NCI-H2196 (cell line): ENCODE data around the gene RAP1A.
"Not testable (repeated sequence)": the region's sequence is repeated elsewhere in the genome, so short reads cannot be mapped to it uniquely, and the experiment has no call there.

Experiments
- DNase-seq: peaks from one replicate; lab custom pipeline; 2025; ENCODE audit not compliant: unreplicated experiment; lab: John Stamatoyannopoulos, UW

RAP1A gene

DNA sequence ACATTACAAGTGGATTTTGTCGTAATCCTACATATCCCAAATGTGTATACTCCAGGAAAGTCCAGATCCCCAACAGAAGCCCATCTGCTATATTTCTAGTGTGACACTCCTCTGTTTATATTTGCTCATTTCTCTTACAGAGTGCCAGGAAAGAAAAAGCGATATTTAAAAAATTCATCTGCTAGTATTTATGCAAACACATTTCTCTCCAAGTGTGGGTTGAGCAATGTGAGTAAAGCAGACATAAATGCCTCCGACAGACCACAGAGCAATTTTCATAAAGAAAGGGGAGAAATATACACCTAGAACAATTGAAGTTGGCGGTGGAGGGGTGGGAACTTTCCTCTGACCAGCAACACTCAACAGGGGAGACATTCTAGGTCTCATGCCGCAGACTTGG lies 22.2 kb upstream of the RAP1A start:
- DNase-seq, result no peak

DNA sequence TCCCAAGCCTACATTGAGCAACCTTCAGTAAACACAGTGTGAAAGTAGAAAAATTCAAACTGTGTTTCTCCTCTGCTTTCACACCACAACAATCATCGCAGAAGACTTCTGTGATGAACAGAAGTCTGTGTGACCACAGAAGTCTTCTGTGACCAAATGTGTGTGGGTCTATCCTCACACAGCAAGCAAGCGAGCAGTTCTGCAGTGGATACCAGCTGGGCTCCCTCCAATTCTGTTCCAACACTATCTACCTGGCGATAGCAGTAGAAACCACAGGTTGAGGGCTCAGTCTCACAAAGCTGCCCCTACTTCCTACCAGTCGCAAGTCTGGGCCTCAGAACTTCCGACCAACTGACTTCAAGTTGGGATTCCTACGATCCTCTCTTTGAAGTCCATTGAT lies 21.0 kb upstream of the RAP1A start:
- DNase-seq, result no peak

GRCh38 chr1:111599781-111600693 lies 19.6 kb upstream of the RAP1A start:
- no peak for DNase-seq

GRCh38 chr1:111600886-111601386 lies 18.7 kb upstream of the RAP1A start:
- no peak for DNase-seq

DNA sequence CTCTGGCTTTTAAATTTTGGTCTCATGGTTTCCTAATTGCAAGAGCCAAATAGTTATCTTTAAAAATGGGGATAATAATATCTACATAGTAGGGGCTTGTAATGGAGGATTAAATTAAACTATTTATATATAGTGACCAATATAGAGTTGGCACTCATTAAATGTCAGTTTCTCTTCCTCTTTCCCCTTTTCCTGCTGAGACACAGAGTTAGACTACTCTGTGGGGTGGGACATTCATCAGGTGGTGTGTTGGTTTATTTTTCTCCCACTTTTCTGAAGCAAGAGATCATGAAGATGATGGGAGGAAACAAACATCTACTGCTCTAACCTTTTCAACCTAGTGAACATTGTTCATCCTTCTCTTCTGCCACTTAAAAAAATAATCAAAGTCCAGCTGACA lies 17.3 kb upstream of the RAP1A start:
- no peak for DNase-seq

- DNase-seq, result no peak
These were observed 16.6 kb upstream of the RAP1A start for GRCh38 chr1:111602974-111603373.

- DNase-seq, result no peak
These were observed 15.6 kb upstream of the RAP1A start for GRCh38 chr1:111603979-111604378.

- no peak for DNase-seq
These were observed 14.7 kb upstream of the RAP1A start for GRCh38 chr1:111604931-111605330.

GRCh38 chr1:111605576-111605975 lies 14.0 kb upstream of the RAP1A start:
- no peak for DNase-seq

- DNase-seq, result not testable (repeated sequence)
These were observed 13.0 kb upstream of the RAP1A start for GRCh38 chr1:111606457-111607215.

- not testable (repeated sequence) for DNase-seq
These were observed 11.1 kb upstream of the RAP1A start for GRCh38 chr1:111608528-111608927.

GRCh38 chr1:111611986-111612385 lies 7.6 kb upstream of the RAP1A start:
- DNase-seq, result no peak

DNA sequence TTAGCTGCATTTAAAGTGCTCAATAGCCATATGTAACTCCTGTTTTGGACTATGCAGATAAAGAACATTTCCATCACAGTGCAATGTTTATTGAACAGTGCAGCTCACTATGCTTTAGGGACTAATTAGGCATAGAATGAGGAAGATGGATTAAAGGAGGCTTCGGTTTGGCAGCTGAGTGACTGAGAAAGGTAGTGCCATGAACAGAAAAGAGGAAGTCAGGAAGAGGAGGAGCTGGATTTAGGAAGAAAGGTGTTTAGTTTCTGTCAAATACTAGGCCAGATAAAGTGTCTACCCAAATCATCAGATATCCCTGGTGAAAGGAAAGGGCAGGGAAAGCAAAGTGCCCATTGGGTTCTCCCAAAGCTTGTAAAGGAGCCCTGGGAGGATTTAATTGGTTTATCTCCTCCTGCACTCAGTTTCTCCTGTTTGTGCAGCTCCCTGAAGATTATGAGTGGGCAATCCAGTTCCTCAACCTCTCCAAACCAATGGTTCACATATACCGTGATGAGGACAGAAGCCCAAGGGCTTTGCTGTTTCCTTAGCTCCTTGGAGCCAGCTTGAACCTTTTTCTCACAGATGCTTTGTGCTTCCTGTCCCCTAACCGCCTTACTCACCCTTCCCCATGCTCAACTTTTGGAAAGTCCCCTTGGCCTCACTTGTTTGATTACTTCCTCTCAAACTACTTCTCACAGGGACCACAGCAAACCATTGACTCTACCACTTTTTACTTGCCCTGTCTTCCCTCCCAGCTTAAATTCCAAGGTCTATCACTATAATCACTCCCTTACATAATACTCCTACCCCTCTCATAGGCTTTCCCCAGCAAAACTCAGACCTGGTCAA lies 3.5 kb upstream of the RAP1A start:
- DNase-seq, result no peak

DNA sequence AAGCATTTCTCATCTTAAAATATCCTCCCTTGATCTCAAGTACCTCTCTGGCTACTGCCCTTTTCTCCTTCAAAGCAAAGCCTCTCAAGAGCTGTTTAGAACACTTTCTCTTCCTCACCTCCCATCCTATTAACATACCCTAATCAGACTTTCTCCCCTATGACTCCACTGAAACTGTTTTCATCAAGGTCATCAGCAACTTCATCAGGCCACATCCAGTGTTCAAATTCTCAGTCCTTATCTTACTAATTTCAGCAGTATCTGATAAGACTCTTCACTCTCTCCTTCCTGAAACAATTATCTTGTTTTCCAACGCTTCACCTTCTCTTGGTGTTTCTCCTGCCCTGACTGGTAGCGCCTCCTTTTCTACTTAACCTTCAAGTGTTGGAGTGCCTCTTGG lies 1.5 kb upstream of the RAP1A start:
- DNase-seq, result no peak

DNA sequence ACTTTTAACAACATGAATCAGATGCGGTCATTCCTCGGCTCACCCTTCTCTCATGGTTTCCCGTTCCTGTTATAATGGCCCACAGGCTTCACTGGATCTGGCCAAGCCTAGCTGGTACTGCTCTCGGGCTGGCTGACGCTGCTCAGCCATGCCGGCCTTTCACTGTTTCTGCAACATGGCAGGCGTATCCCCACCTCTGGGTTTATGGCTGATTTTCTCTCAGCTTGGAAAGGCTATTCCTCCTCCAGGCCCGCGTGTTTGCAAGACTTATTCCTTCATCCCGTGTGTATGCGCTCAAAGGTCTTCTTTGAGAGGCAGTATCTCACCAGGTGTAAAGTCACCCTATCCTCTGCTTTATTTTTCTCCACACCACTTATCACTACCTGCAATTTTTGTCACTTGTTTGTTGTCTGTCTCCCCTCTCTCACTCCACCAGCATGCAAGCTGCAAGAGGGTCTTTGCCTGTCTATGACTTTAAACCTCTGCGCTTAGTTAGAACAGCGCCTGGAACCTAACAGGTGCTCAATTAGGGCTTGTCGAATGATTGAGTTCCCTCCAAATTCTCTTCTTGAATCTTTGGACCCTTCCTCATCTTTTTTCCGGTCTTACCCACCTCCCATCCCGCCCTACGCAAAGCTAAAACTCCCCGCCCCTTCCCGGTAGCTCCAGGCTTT lies 491 bp upstream of the RAP1A start:
- no peak for DNase-seq

- DNase-seq, result no peak
These were observed 917 bp downstream of the RAP1A start for GRCh38 chr1:111620441-111620971.

DNA sequence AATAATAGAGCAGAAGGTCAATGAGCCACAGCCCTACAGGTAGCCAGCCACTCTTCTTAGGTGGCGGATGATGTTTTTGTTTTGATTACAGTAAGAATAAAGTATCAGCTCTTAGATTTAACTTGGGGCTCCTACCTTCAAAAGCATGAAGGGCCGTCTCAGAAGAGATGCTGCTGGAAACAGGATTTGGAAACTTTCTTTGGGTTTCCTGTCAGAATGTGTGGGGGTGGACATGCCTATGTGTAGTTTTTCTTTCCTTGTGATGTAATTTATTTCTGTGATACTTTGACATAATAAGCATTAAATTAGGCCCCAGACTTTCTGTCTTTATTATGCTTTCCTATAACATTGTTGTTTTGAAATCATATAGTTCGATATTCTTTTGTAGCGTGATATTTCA lies 1.5 kb downstream of the RAP1A start:
- no peak for DNase-seq

GRCh38 chr1:111622166-111622565 lies 2.6 kb downstream of the RAP1A start:
- DNase-seq, result no peak

- no peak for DNase-seq
These were observed 4.8 kb downstream of the RAP1A start for GRCh38 chr1:111624382-111624781.

GRCh38 chr1:111625276-111625675 lies 5.7 kb downstream of the RAP1A start:
- no peak for DNase-seq
